HG03196 (cell line): ENCODE measurements around the gene WDR26.
"Not testable (repeated sequence)": the region's sequence is repeated elsewhere in the genome, so short reads cannot be mapped to it uniquely, and the experiment has no call there.

Experiments
- ATAC-seq: cut with Tn5 transposase; IDR thresholded peaks from one replicate; pipeline ENCODE4 v1.9.1; 2021; ENCODE audit not compliant: unreplicated experiment

WDR26 gene

DNA sequence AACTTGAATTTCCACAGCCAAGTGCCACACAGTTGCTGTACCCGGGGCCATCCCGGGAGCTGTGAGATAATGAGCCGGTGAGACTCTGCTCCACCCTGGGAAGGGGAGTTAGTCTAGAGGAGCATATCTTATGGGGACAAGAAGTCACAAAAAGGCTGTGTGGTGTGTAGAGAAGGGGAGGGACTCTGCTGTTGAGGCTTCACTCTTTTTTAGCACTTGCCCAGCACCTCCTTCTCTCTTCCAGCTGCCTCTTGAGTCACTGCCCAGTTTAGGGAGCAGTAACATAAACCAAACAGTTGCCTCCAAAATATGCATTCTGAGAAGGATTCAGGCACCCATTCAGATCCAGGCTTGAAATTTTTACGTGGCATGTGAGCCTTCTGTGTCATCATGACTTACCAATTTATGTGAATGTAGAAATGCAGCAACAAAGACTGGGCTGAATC, 744 bp upstream of the WDR26 start:
- ATAC-seq: peak; percentile 3

DNA sequence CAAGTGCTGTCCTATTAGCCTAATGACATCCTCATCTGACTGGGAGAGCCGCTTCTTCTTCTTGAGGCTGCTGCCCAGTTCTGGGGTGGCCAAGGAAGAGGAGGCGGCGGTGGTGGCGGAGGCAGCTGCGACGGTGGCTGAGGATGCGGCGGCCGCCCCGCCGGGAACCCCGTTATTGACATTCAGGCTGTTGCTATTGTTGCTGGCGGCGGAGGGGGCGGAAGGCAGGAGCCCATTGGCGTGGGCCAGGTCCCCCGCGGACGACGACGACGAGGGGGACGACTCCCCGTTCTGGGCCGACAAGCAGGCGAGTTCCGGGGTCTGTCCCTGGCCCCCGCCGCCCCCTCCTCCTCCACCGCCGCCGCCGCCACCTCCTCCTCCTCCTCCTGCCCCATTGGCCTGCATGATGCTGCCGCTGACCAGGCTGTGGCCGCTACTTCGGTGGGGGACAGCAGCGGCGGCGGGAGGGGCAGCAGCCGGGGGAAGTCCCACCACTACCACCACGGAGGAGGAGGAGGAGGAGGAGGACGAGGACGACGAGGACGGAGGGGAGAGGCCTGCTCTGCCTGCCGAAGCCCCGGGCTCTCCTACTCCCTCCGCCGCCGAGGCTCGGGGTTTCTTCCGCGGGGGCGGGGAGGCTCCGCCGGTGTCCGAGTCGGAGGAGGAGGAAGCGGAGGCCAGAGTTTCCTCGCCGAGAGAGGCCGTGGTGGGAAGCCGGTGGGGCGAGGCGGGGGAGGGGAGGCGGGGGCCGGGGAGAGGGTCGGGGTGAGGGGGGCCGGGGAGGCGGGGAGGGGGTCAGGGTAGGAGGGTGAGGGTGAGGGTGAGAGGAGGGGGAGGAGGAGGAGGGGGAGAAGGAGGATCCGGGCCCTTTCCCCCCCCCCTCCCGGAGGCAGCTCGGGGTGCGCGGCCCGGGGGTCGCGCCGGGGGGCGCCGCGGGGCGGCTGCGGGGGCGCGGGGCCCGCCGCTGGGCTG, 610 bp downstream of the WDR26 start:
- no peak for ATAC-seq

DNA sequence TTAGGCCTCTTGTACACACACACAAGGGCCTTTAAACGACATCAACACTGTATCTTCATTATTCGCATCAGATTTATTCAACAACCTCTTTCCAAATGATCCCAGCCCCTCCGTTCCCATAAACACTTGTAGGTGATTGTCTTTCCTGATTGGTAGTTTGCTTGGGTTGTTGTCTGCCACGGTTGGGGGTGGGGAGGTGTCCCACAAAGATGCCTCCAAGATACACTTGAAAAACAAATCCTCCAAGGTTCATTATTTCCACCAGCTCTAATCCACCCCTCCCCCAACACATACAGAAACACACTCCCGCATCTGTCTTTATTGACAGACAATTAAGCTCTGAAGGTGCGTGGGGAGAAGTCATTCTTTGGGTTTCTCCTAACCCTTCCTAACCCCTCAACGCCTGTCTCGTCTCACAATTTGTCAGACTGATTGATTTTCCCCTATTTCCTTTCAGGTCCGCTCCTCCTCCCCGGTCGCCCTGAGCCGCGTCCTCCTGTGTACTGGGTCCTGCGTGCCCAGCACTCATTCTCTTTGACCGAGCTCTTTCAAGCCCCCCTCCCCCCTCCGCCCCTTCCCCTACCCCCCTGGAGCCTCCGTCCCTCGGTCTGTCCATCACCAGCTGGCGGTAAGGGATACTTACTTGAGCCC, 1.4 kb downstream of the WDR26 start:
- no peak for ATAC-seq

DNA sequence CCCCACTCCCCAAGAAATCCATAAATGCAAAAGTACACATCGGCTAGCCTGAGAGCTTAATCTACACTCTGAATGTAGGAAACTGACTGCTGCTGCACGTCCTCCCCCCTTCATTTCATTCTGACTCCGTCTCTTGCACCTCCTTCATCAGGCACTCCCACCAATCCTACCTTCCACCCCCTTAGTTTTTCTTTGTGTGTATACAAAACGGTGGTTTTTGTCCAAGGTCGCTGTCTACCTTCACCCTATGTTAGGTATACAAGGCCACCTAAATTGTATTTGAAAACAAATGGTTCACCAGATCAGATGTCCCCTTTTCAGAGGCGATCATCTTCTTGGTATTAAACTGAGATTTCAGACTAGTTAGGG, 1.9 kb downstream of the WDR26 start:
- no peak for ATAC-seq

DNA sequence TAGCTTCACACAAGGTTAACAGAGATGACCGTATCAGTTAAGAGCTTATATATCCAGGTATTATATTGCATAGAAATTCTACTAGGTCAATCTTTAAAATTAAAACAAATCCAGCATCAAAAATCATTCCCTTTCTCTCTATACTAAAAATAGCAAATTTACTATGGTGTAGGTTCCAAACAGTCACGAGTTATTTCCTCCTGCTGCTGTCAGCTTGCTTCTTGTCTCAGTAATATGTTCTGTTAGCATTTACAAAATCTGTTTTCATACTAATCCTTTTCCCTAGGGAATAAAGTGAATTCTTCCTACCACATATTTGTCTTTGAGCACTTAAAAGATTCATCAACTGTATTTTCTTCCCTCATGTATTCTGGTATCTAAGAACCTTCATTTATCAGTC, 2.5 kb downstream of the WDR26 start:
- no peak for ATAC-seq

DNA sequence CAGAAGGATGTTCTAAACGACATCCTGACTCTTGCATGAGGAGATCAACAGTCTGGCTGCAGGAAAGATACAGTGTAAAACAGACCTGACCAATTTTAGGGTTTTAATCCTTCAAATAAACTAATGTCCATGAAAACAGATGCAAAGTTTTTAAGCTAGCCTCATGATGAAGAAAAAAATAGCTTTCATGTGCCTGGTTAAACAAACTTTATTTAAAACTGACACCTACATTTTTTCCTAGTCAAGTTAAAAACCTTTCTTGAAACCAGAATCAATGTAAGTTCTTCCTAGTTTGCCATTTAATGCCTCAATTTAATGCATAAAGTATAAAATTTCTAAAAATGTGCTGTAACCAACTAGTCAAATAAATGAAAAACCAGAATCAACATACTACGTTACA, 2.9 kb downstream of the WDR26 start:
- ATAC-seq: no peak

DNA sequence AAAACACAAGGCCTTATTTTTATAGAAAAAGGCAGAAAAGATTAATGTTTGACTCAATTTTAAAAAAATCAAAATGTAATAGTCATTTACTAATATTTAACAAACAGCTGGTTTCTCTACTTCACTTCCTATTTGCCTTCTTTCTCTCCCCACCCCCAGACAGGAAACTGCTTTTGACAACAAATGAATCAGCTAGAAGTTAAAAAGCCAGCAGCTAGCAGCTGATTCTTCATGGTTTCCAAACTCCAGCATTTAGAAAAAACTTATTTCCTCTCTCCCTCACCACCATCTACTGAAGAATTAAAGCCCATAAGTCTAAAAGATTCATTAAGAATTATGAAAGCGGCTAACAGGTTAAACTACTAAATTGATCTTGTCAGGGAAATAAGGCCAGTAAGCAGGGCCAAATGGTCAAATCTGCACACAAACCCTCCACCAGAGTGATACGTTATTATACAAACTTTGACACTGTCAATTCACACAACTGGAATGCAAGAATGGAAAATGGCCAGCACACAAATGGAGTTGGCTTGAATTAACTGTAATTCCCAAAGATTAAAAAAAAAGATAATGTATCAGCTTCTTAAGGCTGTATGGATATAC, 4.0 kb downstream of the WDR26 start:
- ATAC-seq: peak; percentile 29

DNA sequence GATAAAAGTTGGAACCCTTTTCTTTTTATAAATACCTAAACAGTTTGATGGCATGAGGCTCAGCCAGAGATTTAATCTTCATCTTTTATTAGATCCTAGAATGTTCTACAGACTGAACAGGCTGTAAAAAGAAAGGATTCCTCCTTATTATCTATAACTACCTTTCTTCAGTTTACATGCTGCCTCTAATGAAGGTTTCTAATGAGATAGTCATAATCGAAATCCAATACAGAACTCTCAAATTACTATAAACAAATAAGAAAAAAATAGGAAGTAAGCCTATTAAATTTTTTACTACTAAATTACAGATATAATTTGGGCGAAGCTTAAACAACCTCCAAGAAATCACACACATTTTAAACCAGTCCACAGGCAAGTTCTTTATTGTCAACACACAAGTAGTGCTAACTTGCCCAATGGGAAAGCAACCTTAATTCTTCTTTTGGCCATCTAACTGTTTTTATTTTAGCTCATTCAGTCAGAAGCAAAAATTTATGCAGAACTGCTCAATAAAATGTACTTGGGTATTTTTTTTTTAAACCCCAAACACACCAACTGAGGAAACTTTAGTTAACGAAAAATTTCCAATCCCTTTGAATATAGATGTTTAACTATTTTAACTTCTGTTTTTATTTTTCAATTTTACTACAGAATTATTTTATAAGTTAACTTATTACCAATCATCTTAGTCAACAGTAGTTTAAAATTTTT, 4.8 kb downstream of the WDR26 start:
- ATAC-seq: no peak

DNA sequence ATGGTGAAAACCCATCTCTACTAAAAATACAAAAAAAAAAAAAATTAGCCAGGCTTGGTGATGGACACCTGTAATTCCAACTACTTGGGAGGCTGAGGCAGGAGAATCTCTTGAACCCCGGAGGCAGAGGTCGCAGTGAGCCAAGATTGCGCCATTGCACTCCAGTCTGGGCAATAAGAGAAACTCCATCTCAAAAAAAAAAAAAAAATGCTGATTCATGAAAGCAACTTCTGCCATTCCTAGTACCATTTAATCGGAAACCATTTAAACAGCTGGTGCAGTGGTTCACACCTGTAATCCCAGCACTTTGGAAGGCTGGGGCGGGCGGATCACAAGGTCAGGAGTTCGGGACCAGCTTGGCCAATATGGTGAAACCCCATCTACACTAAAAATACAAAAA, 5.9 kb downstream of the WDR26 start:
- not testable (repeated sequence) for ATAC-seq

DNA sequence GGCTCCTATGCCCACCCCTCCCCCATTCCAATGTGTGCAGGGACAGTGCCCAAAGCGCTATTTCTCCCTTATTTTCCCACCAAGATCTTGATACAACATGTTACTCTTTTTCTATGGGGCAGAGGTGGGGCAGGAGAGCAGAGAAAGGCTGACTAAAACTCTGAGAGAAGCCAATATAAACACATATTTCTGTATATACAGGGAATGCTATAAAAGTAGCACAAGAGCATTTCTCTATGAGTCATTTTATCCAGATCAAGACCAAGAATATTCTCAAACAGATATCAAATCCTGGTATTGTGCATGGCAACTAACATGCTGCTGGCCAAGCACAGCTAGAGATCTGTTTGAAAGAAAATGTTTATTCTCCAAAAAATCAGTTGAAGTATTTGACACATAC, 7.3 kb downstream of the WDR26 start:
- no peak for ATAC-seq

DNA sequence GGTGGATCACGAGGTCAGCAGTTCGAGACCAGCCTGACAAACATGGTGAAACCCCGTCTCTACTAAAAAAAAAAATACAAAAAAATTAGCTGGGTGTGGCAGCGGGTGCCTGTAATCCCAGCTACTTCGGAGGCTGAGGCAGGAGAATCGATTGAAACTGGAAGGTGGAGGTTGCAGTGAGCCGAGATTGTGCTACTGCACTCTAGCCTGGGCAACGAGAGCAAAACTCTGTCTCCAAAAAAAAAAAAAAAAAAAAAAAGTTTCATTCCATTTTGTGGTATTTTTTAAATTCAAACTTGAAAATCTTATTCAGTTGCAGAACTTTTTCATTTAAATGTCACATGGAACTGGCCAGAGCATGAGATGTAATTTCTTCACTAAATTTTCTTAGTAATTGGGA, 7.7 kb downstream of the WDR26 start:
- not testable (repeated sequence) for ATAC-seq

DNA sequence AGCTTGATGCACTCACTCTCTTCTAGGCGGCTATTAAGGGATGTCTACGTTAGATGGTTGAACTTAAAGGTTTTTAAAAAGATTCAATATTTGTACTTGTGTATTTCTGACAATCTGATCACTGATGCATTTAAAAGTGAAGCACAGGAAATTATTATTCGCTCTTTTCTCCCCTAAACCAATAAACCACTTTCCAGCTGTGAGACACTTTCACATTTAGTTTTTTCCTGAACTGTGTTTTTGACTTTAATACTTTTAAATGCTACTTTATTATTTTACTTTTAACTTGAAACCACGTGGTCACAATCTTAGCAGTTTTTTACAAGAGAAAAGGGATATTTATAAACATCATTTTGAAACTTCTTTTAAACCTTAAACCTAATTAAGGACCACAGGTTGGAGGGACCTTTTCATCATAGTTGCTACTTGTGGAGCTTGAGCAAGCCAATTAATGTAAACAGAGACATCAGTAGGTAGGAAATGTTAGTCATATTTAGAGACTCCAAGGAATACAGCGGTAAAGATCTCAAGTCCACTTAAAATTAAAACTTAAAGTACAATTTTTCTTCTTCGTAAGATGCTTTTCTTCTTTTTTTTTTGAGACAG, 9.2 kb downstream of the WDR26 start:
- ATAC-seq: no peak

DNA sequence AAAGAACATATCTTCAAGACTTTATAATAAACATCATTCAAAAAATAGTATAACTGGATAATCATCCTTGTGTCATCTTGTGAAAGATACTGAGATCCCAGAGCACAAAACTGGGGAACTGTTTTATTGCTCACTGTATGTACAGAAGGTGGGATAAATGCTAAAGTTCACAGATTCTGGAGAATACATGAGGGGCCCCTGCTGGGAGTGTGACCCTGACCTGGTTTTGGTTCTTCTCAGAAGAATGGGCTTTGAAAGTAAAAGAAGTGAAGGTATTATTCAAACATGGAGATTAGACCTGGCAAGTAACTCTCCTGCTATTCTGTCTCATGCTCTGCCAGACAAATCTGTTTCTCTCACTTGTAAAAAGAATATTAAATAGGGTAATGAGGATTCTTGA, 14.5 kb downstream of the WDR26 start:
- ATAC-seq: no peak

DNA sequence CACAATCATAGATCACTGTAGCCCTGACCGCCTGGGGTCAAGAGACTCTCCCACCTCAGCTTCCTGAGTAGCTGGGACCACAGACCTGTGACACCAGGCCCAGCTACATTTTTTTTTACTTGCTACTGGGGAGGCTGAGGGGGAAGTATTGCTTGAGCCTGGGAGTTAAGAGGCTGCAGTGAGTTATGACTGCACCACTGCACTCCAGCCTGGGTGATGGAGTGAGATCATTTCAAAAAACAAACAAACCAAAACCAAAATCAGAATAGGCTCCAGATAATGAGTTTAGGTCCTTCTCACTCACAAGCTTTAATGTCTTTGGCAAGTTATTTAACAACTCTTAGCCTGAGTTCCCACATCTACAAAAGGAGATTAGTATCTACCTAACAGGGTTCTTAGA, 22.8 kb downstream of the WDR26 start:
- no peak for ATAC-seq

DNA sequence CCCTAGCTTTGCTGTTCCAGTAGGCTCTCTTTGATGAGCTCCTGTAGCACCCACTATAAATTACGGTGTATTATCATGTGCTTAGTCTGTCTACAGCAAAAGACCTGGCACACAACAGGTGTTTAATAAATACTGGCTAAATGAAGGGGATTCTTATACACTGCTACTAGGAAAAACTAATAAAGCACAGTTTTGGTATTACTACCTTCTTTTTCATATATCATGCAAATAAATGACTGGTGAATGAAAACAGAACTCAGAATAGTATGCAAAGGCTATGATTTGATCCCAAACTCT, 26.4 kb downstream of the WDR26 start:
- no peak for ATAC-seq

DNA sequence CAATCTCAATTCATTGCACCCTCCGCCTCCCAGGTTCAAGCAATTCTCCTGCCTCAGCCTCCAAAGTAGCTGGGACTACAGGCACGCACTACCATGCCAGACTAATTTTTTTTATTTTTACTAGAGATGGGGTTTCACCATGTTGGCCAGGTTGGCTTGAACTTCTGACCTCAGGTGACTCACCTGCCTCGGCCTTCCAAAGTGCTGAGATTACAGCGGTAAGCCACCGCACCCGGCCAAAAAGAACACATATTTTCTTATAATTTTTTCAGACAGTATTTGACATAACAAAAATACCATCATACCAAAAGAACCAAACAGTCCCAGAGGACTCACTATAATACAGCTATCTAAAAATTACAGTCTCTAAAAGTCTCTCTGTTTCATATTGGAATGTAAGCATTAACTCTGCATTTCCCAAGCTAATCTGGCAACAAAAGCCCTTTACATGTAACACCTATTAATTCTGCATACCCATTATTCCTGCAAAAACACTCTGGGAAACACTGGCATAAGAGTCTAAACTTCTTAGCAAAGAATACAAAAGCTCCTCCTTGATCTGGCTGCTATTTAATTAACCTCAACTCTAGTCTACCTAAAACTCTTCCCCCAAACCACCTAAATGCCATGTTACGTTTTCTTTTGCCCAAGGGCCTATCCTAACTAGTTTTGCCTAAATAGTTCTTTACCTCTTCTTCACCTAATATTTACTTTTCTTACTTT, 26.9 kb downstream of the WDR26 start:
- no peak for ATAC-seq

DNA sequence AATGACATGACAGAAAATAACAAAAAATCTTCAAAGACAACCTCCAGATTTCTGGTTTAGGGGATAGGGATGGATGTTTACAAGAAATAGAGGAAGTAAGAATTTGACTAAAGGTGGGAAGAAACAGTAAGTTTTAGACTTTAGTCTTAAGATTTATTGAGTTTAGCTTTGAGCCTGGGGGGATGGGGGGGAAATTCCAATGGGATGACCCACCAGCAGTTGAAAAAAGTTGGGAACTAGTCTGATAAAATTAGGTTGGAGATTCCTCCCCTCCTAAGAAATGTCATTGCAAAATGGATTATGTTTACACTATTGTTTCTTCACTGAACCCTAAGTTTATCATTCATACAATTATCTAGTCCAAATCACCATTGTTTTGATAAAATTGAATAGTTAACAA, 28.4 kb downstream of the WDR26 start:
- no peak for ATAC-seq

DNA sequence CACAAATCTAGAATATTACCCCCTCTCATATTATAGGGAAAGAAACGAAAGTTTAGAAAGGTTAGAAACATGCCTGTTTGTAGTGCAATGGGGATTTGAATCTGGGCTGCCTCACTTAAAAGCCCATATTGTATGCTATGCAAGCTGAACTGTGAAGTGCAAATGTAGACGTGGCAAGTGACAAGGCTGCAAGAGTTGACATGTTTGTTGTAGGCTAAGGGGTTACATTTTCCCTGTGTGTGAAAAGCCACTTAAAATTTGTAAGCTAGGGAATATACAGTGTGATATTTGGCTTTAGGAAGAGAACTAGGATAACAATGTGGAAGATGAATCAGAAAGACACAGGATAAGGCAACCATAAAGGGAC, 29.0 kb downstream of the WDR26 start:
- no peak for ATAC-seq

DNA sequence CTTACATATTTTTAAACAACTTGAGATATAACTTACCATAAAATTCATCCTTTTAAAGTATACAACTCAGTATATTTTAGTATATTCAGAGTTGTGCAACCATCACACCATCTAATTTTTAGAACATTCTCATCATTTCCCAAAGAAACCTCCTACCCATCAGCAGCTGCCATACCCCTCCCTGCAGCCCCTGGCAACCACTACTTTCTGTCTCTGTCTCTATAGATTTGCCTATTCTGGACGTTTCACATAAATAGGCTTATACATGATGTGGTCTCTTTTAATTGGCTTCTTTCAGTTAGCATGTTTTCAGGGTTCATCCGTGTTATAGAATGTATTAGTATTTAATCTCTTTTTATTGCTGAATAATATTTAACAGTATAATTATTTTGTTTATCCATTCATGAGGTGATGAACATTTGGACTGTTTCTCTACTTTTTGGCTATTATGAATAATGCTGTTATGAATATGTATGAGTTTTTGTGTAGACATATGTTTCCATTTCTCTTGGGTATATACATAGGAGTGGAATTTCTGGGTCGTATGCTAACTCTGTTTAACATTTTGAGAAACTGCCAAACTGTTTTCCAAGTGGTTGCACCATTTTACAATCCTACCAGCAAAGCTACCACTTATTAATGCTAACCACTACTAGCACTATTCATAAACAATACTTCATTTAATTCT, 29.5 kb downstream of the WDR26 start:
- no peak for ATAC-seq

DNA sequence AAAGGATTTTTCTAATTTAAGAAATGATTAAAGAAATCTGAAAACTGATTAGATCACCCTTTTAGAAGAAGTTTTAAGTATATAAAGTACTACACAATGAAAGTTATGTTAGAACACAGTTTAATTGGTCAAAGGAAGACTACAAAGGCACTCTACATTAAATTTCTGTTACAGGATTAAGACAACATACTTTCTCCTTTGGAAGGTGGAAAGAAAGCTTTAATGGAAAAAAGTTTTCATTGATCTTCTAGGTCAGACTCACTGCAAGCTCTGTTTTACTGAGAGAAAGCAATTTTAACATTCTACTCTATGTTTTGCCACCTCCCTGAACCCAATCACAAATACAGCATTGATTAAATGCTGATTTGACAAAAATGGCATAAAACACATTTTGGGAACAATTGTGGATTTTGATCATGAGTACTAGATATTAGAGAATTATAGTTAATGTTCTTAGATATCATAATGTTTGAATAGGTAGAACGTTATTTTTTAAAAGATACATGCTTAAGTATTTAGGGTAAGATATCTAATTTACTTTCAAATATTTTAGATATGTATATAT, 32.0 kb downstream of the WDR26 start:
- ATAC-seq: no peak
